CD14-positive monocyte (primary cell): ENCODE measurements around the gene MMP19. TPM values are rescaled to one million over a fixed set of nuclear protein-coding genes. Genes with fewer than 3 reads are reported as not detected.

Experiments
- DNase-seq, 3 donors: peaks; one replicate each; pipeline ENCODE4 v3.0.0-alpha.2; 2011 to 2022
- H2AFZ ChIP-seq: 2 replicates; pipeline ENCODE4 v1.6.0; 2012; ENCODE audit warnings: mild to moderate bottlenecking, low read depth, low read length, inconsistent platforms; ENCODE audit not compliant: insufficient read depth, poor library complexity, severe bottlenecking
- H3K27ac ChIP-seq, 2 donors: 1 replicate in 1 of 2; 2 replicates in 1 of 2; pipeline ENCODE4 v1.5.1; 2012 to 2013; ENCODE audit warnings: low read length in 2 of 2, control low read depth in 1 of 2, inconsistent platforms in 1 of 2, low read depth in 1 of 2, mild to moderate bottlenecking in 1 of 2
- H3K27me3 ChIP-seq, 2 donors: one replicate each; pipeline versions ENCODE4 v1.6.0 to v1.6.1; 2011 to 2013; ENCODE audit warnings: low read length in 2 of 2; ENCODE audit not compliant: control insufficient read depth in 2 of 2, insufficient read depth in 2 of 2
- H3K36me3 ChIP-seq, 2 donors: replicated peaks in 1 of 2; 1 replicate in 1 of 2; 2 replicates in 1 of 2; pipeline versions ENCODE4 v1.5.1 to v1.6.1; 2012 to 2013; ENCODE audit warnings: low read length in 2 of 2, control low read depth in 1 of 2, inconsistent platforms in 1 of 2, mild to moderate bottlenecking in 1 of 2; ENCODE audit not compliant: insufficient read depth in 2 of 2, control insufficient read depth in 1 of 2
- H3K4me1 ChIP-seq, 2 donors: 1 replicate in 1 of 2; 2 replicates in 1 of 2; pipeline versions ENCODE4 v1.5.1 to v1.6.1; 2012 to 2013; ENCODE audit warnings: low read length in 2 of 2, control low read depth in 1 of 2, inconsistent platforms in 1 of 2, mild to moderate bottlenecking in 1 of 2, moderate library complexity in 1 of 2; ENCODE audit not compliant: insufficient read depth in 2 of 2, control insufficient read depth in 1 of 2
- H3K4me2 ChIP-seq: replicated peaks from 2 replicates; pipeline ENCODE3; 2012; ENCODE audit warnings: low read length, moderate library complexity, mild to moderate bottlenecking; ENCODE audit not compliant: poor library complexity, severe bottlenecking; ENCODE audit errors: extremely low read depth
- H3K4me3 ChIP-seq, 3 experiments: fragments of 200-600 bp in 1 of 3; sonication (generic) in 1 of 3; replicated peaks in 1 of 3; 1 replicate in 2 of 3; 2 replicates in 1 of 3; pipeline ENCODE4 v1.5.1; 2011 to 2013; ENCODE audit warnings: low read length in 3 of 3, mild to moderate bottlenecking in 3 of 3, control low read depth in 2 of 3, low read depth in 2 of 3, inconsistent platforms in 1 of 3, moderate library complexity in 1 of 3
- H3K79me2 ChIP-seq: 2 replicates; pipeline ENCODE4 v1.6.0; 2012; ENCODE audit warnings: mild to moderate bottlenecking, control low read depth, inconsistent platforms, low read length, moderate library complexity; ENCODE audit not compliant: insufficient read depth
- H3K9ac ChIP-seq: 2 replicates; pipeline ENCODE4 v1.6.0; 2017; ENCODE audit warnings: low read length, mild to moderate bottlenecking; ENCODE audit not compliant: insufficient read depth, poor library complexity, severe bottlenecking
- H3K9me3 ChIP-seq, 2 donors: replicated peaks in 1 of 2; 1 replicate in 1 of 2; 2 replicates in 1 of 2; pipeline versions ENCODE4 v1.5.1 to v1.6.1; 2012 to 2013; ENCODE audit warnings: low read length in 2 of 2, control low read depth in 1 of 2; ENCODE audit not compliant: control insufficient read depth in 1 of 2, insufficient read depth in 1 of 2
- H4K20me1 ChIP-seq: 2 replicates; pipeline ENCODE4 v1.6.0; 2012; ENCODE audit warnings: mild to moderate bottlenecking, low read length, control low read depth, moderate library complexity; ENCODE audit not compliant: insufficient read depth
- H3K27ac Mint-ChIP-seq, 7 donors: one replicate each; pipeline ENCODE4 v1.8.0; 2020; ENCODE audit warnings: mild to moderate bottlenecking in 7 of 7, mixed read lengths in 7 of 7, moderate library complexity in 6 of 7, inconsistent platforms in 2 of 7
- H3K27me3 Mint-ChIP-seq, 3 donors: one replicate each; pipeline ENCODE4 v1.8.0; 2021 to 2022; ENCODE audit warnings: low read depth in 3 of 3, mild to moderate bottlenecking in 3 of 3, mixed read lengths in 3 of 3, moderate library complexity in 3 of 3, inconsistent platforms in 1 of 3
- H3K36me3 Mint-ChIP-seq, 2 donors: one replicate each; pipeline ENCODE4 v1.8.0; 2020; ENCODE audit warnings: mixed read lengths in 2 of 2, inconsistent platforms in 1 of 2, mild to moderate bottlenecking in 1 of 2
- H3K4me1 Mint-ChIP-seq: one replicate; pipeline ENCODE4 v1.8.0; 2020; ENCODE audit warnings: mild to moderate bottlenecking, mixed read lengths
- H3K4me3 Mint-ChIP-seq, 2 donors: one replicate each; pipeline ENCODE4 v1.8.0; 2020; ENCODE audit warnings: mild to moderate bottlenecking in 2 of 2, mixed read lengths in 2 of 2, moderate library complexity in 1 of 2
- H3K9me3 Mint-ChIP-seq, 7 donors: one replicate each; pipeline ENCODE4 v1.8.0; 2020 to 2022; ENCODE audit warnings: mixed read lengths in 7 of 7, mild to moderate bottlenecking in 6 of 7, moderate library complexity in 6 of 7, inconsistent platforms in 2 of 7
- CTCF ChIP-seq: fragments of 200-600 bp; IDR thresholded peaks from one replicate; pipeline ENCODE4 v1.8.0; 2022; ENCODE audit warnings: antibody characterized with exemption, mild to moderate bottlenecking
- WGBS: methylation state at CpG from one replicate; pipeline ENCODE4 v1.1.5; 2013; ENCODE audit warnings: missing lambda C conversion rate; ENCODE audit not compliant: insufficient coverage; 5-methylcytosine and 5-hydroxymethylcytosine counted together
- intact Hi-C, 2 donors: fragments of 100-400 bp; cut with micrococcal nuclease; formaldehyde crosslinking; loops; one replicate each; pipeline versions ENCODE4 v1.15.0 to v1.15.1; 2023
- polyA plus RNA-seq, 3 donors: library from polyadenylated mRNA; depleted of rRNA in 1 of 3; unstranded in 2 of 3; stranded (reverse) in 1 of 3; fragments of 300-500 nt in 2 of 3; fragments of >200 nt in 1 of 3; fragmentation: Illumina TruSeq in 2 of 3; gene quantifications; 1 replicate in 2 of 3; 2 replicates in 1 of 3; pipeline ENCODE4 v1.2.3, GENCODE V29; 2012 to 2021

MMP19 gene
- polyA plus RNA-seq, 3 donors, result 0.81 to 2.8 (median 1.0) TPM

- intact Hi-C loops, result no loop called here
- Histone ChIP-seq H3K4me3 (no peak overlapping the region), H3K4me1 (no peaks in the 10 kb centered on the region), H3K9ac (no peak overlapping the region), H3K27me3 (no peaks in the 10 kb centered on the region), H3K36me3 (peaks cover 81 to 98% of the 10 kb centered on the region in 2 donors), H2AFZ (no peak overlapping the region), H3K9me3 (no peaks in the 10 kb centered on the region), H3K79me2 (no peaks in the 10 kb centered on the region), H3K4me2 (no peak overlapping the region), H3K27ac (no peak overlapping the region), H4K20me1 (no peaks in the 10 kb centered on the region)
- Mint-ChIP-seq H3K36me3 (peaks cover 78 to 94% of the 10 kb centered on the region in 2 donors), H3K4me1 (no peaks in the 10 kb centered on the region), H3K27ac (no peak overlapping the region), H3K9me3 (no peaks in the 10 kb centered on the region), H3K27me3 (peaks cover 0 to 3% (median 0%) of the 10 kb centered on the region in 3 donors), H3K4me3 (no peak overlapping the region)
- WGBS, result 100% methylated on average over 3 of the region's 7 CpGs
- TF ChIP-seq CTCF, result no peak
- DNase-seq, result no peak
Measured at GRCh38 chr12:55788546-55788945, 54.2 kb downstream of the MMP19 start.

Other genes starting within 250 kb of the MMP19 start
- not detected for gene OR10P1, start 206.0 kb downstream of the MMP19 start, polyA plus RNA-seq
- gene ITGA7, start 135.0 kb downstream of the MMP19 start, polyA plus RNA-seq, result 1 to 10 TPM in 1 of 3 donors, under 1 TPM in 2; 0.23 to 3.3 (median 0.55) TPM
- gene BLOC1S1, start 126.9 kb downstream of the MMP19 start, polyA plus RNA-seq, result 100 to 1,000 TPM; 222 to 358 (median 223) TPM
- 10 to 100 TPM in 1 of 3 donors, 1 to 10 TPM in 2; 1.2 to 10.4 (median 1.2) TPM for gene RDH5, start 122.5 kb downstream of the MMP19 start, polyA plus RNA-seq
- 1,000 to 10,000 TPM in 1 of 3 donors, 100 to 1,000 TPM in 2; 336 to 1,099 (median 988) TPM for gene CD63, start 113.9 kb downstream of the MMP19 start, polyA plus RNA-seq
- under 1 TPM; 0.08 to 0.09 (median 0.09) TPM for gene GDF11, start 99.8 kb downstream of the MMP19 start, polyA plus RNA-seq
- 100 to 1,000 TPM in 1 of 3 donors, 10 to 100 TPM in 2; 28.9 to 139 (median 98.6) TPM for gene SARNP, start 25.2 kb downstream of the MMP19 start, polyA plus RNA-seq
- gene ORMDL2, start 24.9 kb downstream of the MMP19 start, polyA plus RNA-seq, result 100 to 1,000 TPM in 2 of 3 donors, 10 to 100 TPM in 1; 15.5 to 140 (median 137) TPM
- gene DNAJC14, start 13.3 kb downstream of the MMP19 start, polyA plus RNA-seq, result 10 to 100 TPM in 2 of 3 donors, 1 to 10 TPM in 1; 6.2 to 26.2 (median 24.2) TPM
- gene PYM1, start 85.0 kb upstream of the MMP19 start, polyA plus RNA-seq, result 10 to 100 TPM; 17.3 to 47.1 (median 39.5) TPM
- gene DGKA, start 88.2 kb upstream of the MMP19 start, polyA plus RNA-seq, result 10 to 100 TPM; 16.0 to 99.1 (median 21.4) TPM
- under 1 TPM; 0.37 to 0.54 (median 0.40) TPM for gene PMEL, start 123.1 kb upstream of the MMP19 start, polyA plus RNA-seq
- 10 to 100 TPM in 1 of 3 donors, 1 to 10 TPM in 2; 4.1 to 11.8 (median 4.7) TPM for gene CDK2, start 123.9 kb upstream of the MMP19 start, polyA plus RNA-seq
- gene RAB5B, start 131.1 kb upstream of the MMP19 start, polyA plus RNA-seq, result 10 to 100 TPM; 44.0 to 63.0 (median 48.5) TPM
- gene SUOX, start 154.3 kb upstream of the MMP19 start, polyA plus RNA-seq, result 10 to 100 TPM in 2 of 3 donors, 1 to 10 TPM in 1; 9.7 to 17.1 (median 14.4) TPM
- gene IKZF4, start 178.1 kb upstream of the MMP19 start, polyA plus RNA-seq, result 1 to 10 TPM in 2 of 3 donors, under 1 TPM in 1; 0.09 to 4.9 (median 1.3) TPM
- 100 to 1,000 TPM; 238 to 363 (median 286) TPM for gene RPS26, start 199.0 kb upstream of the MMP19 start, polyA plus RNA-seq
- under 1 TPM in 1 of 3 donors, not detected in 2; 0.01 TPM for gene ERBB3, start 237.2 kb upstream of the MMP19 start, polyA plus RNA-seq